Tibial artery (tissue), 4 donors: ENCODE measurements around the gene KRTAP4-5.
"Not testable (repeated sequence)": the region's sequence is repeated elsewhere in the genome, so short reads cannot be mapped to it uniquely, and the experiment has no call there.

Experiments used
- DNase-seq, 2 donors: peaks; one replicate each; pipeline ENCODE4 v3.0.0-alpha.2; 2019
- H3K27ac ChIP-seq, 2 donors: fragments of 200-600 bp; sonication (generic) in 1 of 2; 1 replicate in 1 of 2; 2 replicates in 1 of 2; pipeline ENCODE4 v1.5.1; 2018 to 2019; ENCODE audit warnings: mild to moderate bottlenecking in 1 of 2
- H3K27me3 ChIP-seq, 2 donors: fragments of 200-600 bp; sonication (generic) in 1 of 2; one replicate each; pipeline versions ENCODE4 v1.5.1 to v1.6.0; 2016 to 2019
- H3K36me3 ChIP-seq, 3 donors: fragments of 200-600 bp; sonication (generic) in 2 of 3; one replicate each; pipeline ENCODE4 v1.5.1; 2016 to 2019; ENCODE audit warnings: mild to moderate bottlenecking in 2 of 3
- H3K4me1 ChIP-seq, 4 donors: fragments of 200-600 bp; sonication (generic) in 2 of 4; 1 replicate in 3 of 4; 2 replicates in 1 of 4; pipeline ENCODE4 v1.5.1; 2016 to 2019
- H3K4me3 ChIP-seq, 2 donors: fragments of 200-600 bp; sonication (generic) in 1 of 2; 1 replicate in 1 of 2; 2 replicates in 1 of 2; pipeline ENCODE4 v1.5.1; 2018 to 2019; ENCODE audit warnings: mild to moderate bottlenecking in 2 of 2
- H3K9me3 ChIP-seq, 3 donors: fragments of 200-600 bp; sonication (generic) in 1 of 3; one replicate each; pipeline ENCODE4 v1.5.1; 2016 to 2019
- CTCF ChIP-seq, 2 experiments: fragments of 200-600 bp in 1 of 2; fragments of 450-650 bp in 1 of 2; IDR thresholded peaks; one replicate each; pipeline ENCODE4 v1.5.1; 2017 to 2019; ENCODE audit warnings: antibody characterized with exemption in 2 of 2, mild to moderate bottlenecking in 1 of 2, moderate library complexity in 1 of 2
- intact Hi-C: fragments of 100-400 bp; cut with DNase I; formaldehyde crosslinking; loops from one replicate; pipeline ENCODE4 v1.15.0; 2023; ENCODE audit warnings: low total_unique reads

Gene KRTAP4-5

GRCh38 chr17:41144846-41145245 lies 4.8 kb downstream of the KRTAP4-5 start:
- no peaks in the 10 kb centered on the region for H3K36me3 ChIP-seq
- no peak overlapping the region for H3K4me3 ChIP-seq
- peaks cover 0 to 23% (median 9%) of the 10 kb centered on the region in 3 donors for H3K9me3 ChIP-seq
- H3K27me3 ChIP-seq, result no peaks in the 10 kb centered on the region
- intact Hi-C loops, result no loop called here
- no peak for TF ChIP-seq CTCF (IDR thresholded peaks at IDR 0.05)
- no peaks in the 10 kb centered on the region for H3K4me1 ChIP-seq
- no peak overlapping the region for H3K27ac ChIP-seq
- DNase-seq, result no peak

- peaks cover 0 to 24% (median 10%) of the 10 kb centered on the region in 3 donors for H3K9me3 ChIP-seq
- DNase-seq, result no peak
- no peaks in the 10 kb centered on the region for H3K4me1 ChIP-seq
- no peaks in the 10 kb centered on the region for H3K36me3 ChIP-seq
- H3K27me3 ChIP-seq, result no peaks in the 10 kb centered on the region
- intact Hi-C loops, result no loop called here
- H3K27ac ChIP-seq, result no peak overlapping the region
- TF ChIP-seq CTCF (IDR thresholded peaks at IDR 0.05), result no peak
- no peak overlapping the region for H3K4me3 ChIP-seq
Measured at GRCh38 chr17:41141361-41141760, 8.3 kb downstream of the KRTAP4-5 start.

GRCh38 chr17:41140360-41141131 lies 9.1 kb downstream of the KRTAP4-5 start, which contains the start of gene KRTAP4-6:
KRTAP4-6 (minus strand) TSS chr17:41140544; CDS start chr17:41140487, 57 bp downstream.
- intact Hi-C loops, result no loop called here
- DNase-seq, result no peak
- Histone ChIP-seq H3K9me3 (peaks cover 0 to 24% (median 10%) of the 10 kb centered on the region in 3 donors), H3K36me3 (no peaks in the 10 kb centered on the region), H3K4me3 (no peak within 1 kb of the TSS), H3K27me3 (no peaks in the 10 kb centered on the region), H3K27ac (no peak within 1 kb of the TSS), H3K4me1 (no peaks in the 10 kb centered on the region)
- no peak for TF ChIP-seq CTCF (IDR thresholded peaks at IDR 0.05)

- peaks cover 0 to 24% (median 10%) of the 10 kb centered on the region in 3 donors for H3K9me3 ChIP-seq
- H3K4me1 ChIP-seq, DNase-seq, H3K27me3 ChIP-seq, intact Hi-C loops, H3K4me3 ChIP-seq, H3K36me3 ChIP-seq, H3K27ac ChIP-seq: not testable (repeated sequence)
Measured at GRCh38 chr17:41139865-41140264, 9.8 kb downstream of the KRTAP4-5 start.

- TF ChIP-seq CTCF (IDR thresholded peaks at IDR 0.05), result no peak
- H3K27me3 ChIP-seq, result no peaks in the 10 kb centered on the region
- H3K4me3 ChIP-seq, result no peak overlapping the region
- H3K4me1 ChIP-seq, result no peaks in the 10 kb centered on the region
- H3K36me3 ChIP-seq, result no peaks in the 10 kb centered on the region
- no peak overlapping the region for H3K27ac ChIP-seq
- no peaks in the 10 kb centered on the region for H3K9me3 ChIP-seq
- intact Hi-C loops, result no loop called here
- DNase-seq, result no peak
Measured at GRCh38 chr17:41133880-41134735, 15.5 kb downstream of the KRTAP4-5 start.

- intact Hi-C loops, result no loop called here
- H3K27ac ChIP-seq, result no peak overlapping the region
Measured at GRCh38 chr17:41131979-41132378, 17.6 kb downstream of the KRTAP4-5 start.

More at GRCh38 chr17:41131979-41132378, 17.6 kb downstream of the KRTAP4-5 start:
- Histone ChIP-seq H3K4me3 (no peak overlapping the region), H3K4me1 (no peaks in the 10 kb centered on the region), H3K9me3 (no peaks in the 10 kb centered on the region), H3K27me3 (no peaks in the 10 kb centered on the region), H3K36me3 (no peaks in the 10 kb centered on the region)
- no peak for DNase-seq
- no peak for TF ChIP-seq CTCF (IDR thresholded peaks at IDR 0.05)
